ENCODE measurements around the gene VAV2.
A peak's percentile ranks its signal among the peaks of the same experiment; 100 is the strongest.

VAV2 gene

DNA sequence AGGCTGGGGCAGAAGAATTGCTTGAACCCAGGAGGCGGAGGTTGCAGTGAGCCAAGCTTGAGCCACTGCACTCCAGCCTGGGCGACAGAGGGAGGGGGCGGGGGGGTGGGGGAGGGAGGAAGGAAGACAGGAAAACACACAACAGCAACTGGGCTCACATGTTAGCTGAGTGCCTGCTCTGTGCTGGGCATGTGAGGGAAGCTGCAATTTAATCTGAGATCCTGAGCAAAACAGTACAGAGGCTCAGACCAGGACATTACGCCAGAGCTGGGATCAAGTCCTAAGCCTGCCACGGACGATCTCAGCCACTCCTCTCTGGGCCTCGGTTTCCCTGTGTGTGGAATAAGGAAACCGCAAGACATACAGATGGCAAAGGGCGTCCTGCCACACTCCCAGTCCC is 119.1 kb downstream of the VAV2 start:
- DNase-seq = no peak

DNA sequence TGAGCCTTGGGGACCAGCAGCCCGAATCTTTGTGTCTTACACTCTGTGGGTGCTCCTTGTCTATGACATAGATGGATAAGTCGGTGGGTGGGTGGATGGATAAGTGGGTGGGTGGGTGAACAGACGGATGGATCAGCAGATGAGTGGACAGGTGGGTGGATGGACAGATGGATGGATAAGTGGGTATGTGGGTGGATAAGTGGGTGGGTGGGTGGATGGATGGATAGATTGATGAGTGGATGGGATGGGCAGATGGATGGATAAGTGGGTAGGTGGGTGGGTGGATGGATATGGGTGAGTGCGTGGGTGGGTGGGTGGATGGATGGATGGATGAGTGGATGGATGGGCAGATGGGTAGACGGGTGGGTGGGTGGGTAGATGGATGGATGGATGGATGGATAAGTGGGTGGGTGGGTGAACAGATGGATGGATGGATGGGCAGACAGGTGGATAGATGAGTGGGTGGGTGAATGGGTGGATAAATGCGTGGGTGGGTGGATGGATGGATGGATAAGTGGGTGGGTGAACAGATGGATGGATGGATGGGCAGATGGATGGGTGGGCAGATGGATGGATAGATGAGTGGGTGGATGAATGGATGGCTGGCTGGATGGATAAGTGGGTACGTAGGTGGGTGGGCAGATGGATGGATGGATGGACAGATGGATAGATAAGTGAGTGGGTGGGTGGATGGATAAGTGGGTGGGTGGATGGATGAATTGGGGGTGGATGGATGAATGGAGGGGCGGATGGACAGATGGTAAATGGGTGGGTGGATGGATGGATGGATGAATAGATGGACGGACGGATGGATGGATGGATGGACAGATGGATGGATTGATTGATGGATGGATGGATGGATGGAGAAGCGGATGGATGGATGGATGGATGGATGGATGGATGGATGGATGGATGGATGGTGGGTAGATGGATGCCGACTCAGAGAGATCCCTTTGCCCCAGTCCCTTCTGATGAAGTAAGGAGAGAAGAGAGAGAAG is 121.2 kb downstream of the VAV2 start:
- DNase-seq = no peak

DNA sequence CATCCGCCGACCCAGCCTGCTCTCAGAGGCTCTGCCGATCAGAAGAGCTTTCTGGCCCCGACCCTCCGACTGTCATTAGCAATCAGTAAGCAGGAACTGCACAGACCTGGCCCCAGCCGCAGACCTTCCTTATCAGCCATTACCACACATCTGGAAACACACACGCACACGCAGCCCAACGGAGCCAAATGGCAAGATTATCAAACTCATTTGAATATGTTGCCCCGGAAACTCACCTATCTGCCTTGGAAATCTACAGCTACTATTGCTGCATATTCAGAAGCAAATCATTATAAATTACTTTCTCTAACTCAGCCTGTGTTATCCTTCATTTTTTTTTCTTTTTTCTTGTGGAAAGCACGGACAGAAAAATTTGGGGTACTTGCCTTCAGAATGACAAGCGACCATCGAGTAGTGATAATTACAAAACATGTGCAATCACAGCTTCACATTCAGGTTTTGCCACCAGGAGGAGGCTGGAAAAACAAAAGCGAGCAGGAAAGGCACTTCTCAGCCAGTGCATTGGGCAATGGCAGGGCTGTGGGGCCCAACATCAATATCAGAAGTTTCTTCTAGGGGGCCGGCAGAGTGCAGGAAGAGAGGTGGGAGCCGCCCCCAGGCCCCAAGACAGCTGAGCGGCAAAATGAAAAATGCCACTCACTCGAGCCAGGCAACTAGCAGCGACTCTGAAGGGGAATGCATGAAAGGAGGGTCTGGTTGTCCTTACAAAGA is 122.3 kb downstream of the VAV2 start:
- no peak for DNase-seq

DNA sequence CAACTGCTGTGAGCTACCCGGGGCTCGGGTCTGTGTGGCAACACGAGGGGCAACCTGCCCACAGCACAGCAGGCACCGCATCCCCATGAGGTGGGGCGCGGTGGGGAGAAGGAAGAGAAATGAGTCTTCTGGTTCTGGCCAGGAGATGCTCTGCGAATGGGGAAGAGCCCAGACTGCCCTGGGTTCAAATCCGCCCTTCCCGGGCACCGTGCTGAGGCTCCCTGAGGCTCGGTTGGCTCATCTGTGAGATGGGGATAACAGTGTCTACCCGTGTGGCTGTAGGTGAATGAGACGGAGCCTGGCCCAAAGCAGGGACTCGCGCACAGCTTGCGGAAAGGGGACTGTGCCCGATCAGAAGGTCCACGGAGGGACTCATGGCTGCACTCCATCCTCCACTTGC is 123.9 kb downstream of the VAV2 start:
- no peak for DNase-seq

DNA sequence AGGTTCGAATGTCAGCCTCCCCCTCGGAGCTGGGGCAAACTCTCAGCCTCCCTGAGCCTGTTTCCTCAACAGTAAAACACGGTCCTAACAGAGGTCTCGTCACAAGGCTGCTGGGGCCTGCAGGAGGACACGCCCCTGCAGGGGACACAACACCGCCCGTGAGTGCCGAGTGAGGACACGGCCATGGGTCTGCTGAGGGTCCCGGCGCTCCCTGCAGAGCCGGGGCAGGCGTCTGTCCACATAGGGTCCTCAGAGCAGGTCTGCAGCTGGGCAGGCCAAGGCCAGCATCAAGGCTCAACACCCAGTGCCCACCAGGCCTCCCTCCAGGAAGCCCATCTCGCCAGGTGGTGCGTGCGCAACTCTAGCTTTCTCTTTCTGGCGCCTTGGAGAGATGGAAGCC is 125.2 kb downstream of the VAV2 start:
- DNase-seq = no peak

DNA sequence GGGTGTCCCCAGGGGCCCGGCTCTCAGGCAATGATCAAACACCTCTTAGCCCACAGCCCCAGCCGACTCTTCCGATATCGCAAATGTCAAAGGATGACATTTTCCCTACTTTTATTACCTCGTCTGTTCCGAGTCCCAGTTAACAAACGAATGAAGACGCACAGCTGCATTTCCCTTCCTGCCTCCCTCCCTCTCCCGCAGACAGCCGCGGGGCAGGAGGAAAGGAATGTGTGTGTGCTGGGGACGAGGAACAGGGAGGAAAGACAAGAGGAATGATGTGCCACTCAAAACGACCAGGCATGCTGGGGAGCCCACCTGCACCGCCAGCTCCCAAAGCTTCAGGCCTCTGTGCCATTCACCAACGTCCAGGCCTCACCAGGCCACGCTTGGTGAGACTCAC is 128.1 kb downstream of the VAV2 start:
- no peak for DNase-seq

DNA sequence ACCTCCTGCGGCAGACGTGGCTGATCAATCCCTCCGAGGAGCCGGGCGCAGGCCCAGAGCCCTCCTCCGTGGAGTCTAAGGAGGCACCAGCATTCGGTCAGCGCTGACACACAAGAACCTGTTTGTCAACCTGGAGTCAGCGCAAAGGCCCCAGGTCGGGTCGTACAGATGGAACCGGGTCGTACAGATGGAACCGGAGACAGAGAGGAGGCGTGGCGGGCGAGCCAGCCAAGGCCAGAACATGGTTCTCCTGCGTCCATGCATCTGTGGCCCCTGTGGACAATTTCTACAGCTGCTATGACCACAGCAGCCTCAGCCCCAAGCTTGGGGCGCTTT is 128.9 kb downstream of the VAV2 start:
- DNase-seq = no peak

DNA sequence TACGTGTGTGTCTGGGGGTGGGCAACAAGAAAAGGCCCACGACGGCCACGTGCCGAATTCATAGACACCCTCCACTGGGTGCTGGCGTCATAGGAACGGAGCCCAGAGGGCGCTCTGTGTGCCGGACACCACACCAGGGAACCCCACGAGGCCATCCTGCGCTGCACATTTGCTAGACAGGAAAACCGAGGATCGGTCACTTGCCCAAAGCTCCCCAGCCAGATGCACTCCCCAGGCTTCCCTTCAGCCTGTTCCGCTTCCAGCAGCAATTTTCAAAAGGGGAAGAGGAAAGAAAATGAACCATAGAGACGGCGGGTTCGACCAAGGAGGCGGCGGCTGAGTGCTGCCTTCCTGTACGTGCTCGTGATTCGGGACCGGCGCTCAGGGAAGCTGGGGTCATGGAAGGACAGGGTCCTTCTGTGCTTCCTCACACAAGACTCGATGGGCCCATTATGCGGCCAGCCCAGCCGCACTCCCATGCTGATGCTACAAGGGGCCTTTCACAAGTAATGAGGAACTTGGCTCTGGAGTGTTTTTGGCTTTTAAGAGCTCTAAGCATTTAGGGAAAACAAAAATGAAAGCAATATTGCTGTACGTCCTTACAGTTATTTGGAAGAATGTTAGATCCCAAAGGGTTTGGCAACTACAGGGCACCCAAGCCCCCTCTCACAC is 129.4 kb downstream of the VAV2 start:
- peak; percentile 63 for DNase-seq

DNA sequence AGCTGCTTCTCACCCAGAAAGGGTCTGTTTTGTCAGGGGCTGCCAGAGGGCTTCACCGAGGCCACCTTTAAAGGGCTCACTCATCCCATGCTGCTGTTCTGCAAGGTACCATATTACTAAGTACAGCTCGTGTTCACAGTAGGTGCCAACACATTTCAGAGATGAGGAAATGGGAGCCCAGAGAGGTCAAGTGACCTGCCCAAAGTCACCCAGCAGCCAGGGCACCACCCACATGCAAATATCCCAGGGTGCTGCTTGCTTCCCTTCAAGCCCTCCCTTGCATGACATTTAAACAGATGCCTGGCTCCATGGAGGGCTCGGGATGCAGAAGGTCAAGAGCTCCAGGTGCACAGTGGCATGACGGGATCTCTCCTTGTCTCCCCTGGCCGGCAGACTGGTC is 130.4 kb downstream of the VAV2 start:
- DNase-seq = no peak

DNA sequence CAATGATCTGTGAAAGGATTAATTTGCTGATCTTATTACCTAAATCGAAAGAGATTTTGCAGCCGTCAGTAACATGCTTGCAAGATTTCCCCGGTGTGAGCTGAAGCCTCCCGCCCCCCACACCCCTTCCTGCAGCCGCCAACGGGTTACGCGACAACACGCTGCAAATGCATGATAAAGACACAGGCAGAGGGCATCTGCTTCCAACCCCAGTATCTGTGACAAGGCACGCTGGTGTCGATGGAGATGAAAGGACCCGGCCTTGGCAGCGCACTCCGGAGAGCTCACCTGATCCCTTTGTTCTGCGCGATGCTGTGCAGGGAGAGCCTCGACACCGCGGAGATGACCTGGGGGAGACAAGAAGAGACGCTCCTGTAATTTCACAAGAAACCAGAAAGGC is 131.0 kb downstream of the VAV2 start:
- DNase-seq = no peak

DNA sequence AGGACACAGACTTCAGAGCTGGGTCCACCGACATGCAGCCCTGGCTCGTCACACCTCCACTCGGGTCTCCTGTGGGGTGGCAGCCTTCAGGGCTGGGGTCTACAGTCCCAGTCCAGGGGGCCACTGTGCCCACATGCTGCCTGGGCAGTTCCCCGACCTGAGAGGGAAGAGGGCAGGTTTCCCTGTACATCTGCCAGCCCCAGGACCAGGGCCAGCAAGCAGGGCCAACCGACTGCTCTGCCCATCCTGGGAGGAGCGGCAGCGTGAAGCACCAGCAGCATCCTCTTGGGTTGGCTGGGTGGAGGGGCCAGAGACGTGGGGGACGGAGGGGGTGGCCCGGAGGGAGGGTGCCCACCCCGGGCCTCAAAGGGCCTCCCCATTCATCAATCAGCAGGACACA is 133.4 kb downstream of the VAV2 start:
- DNase-seq = no peak

DNA sequence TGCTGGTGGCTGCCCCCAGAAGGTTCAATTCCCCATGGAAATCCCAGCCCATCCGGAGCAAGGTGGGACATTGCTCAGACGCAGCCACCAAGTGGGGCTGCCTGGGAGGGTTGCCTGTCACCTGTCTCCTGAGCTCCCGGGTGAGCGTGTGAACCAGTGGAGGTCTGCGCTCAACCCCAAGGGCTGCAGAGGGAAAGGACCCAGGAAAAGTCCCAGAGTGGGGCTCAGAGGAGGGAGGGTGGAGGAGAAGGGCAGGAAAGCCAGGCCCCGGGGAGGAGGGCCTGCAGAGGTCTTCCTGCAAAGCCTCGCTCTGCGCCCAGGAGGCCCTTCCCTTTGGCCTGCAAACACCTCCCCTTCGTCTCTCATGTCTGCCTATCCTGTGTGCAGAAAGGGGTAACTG is 134.5 kb downstream of the VAV2 start:
- no peak for DNase-seq

DNA sequence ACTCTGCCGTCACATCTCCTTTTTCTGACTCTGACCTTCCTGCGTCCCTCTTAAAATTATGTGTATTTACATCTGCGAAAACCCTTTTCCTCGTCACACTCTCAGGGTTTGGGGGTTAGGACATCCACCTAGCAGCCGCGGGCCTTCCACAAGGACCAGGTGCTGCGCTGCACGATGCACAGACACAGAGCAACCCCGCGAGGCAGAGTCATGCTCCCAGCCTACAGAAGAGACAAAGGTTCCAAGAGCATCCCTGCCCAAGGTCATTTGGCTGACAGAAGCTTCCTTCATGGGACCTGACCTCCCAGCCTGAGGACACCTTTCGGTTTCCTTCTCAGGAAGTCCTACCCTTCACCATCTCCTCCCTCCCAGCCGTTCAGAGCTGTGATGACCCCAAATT is 135.3 kb downstream of the VAV2 start:
- no peak for DNase-seq

DNA sequence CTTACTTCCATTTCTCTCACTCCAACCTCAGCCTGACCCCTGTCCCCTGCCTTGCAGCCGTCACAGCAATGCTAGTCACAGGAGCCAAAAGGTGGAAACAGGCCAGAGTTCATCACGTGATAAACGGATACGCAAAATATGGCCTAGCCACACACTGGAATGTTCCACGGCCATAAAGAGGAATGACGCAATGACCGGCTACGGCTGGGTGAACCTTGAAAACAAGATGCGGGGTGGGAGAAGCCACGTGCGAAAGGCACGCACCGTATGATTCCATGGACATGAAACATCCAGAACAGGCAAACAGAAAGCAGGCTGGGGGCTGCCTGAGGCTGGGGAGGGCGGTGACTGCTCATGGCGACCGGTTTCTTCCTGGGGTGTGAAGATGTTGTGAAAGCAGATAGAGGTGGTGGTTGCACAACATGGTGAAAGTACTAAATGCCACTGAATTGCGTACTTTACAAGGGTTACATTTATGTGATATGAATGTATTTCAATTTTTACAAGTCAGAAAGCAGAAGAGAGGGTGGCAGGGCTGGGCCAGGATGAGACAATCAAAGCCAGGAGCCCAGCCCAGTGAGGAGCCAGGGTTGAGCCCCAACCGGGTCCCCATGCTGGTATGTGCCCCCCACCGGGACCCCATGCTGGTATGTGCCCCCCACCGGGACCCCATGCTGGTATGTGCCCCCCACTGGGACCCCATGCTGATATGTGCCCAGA is 136.2 kb downstream of the VAV2 start:
- peak; percentile 52 for DNase-seq

DNA sequence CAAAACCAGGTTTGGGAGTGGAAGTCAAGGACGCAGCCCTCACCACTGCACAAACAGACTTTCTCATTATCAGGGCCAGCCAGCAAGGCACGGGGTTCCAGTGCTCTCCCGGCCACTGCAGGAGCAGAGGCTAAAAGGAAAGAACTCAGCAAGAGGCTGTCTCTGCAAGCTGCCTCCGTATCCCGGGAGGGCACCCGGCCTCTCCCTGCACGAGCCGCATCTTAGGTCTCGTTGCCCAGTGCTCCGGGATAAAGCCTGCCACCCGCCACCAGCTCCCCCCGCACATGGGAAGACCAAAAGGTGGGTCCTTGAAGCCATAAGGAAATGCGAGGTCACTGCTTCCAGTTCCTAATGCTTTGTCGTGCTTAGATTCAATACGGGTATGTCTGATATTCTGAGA is 136.8 kb downstream of the VAV2 start:
- DNase-seq = no peak

DNA sequence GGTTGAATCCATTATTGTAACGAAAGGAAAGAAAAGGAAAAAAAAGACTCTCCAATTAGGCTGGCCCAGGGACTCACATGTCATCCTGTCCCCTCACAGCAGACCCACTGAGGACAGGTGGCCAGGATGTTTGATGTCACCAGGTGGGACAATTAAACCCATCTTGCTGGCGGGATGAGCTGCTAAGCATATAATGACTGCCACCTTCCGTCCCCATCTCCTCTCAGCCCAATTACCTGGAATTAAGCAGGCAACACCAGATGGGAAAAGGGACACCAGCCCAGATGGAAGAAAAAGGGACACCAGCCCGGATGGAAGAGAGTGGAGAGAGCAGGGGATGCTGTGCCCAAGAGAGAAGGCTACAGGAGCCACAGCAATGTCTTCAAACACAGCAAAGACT is 137.4 kb downstream of the VAV2 start:
- no peak for DNase-seq

DNA sequence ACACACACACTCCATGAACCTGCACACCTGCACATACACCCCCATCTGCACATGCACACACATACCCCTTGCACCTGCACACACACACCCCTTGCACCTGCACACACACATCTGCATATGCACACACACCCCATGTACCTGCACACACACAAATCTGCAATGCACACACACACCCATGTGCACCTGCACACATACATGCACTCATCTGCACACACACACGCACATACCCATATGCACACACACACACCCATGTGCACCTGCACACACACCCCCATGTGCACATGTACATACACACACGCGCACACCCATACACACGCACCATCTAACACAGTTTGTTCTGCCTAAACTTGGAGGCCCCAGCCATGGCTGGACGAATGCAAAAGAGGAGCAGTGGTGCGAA is 138.1 kb downstream of the VAV2 start:
- DNase-seq = no peak

DNA sequence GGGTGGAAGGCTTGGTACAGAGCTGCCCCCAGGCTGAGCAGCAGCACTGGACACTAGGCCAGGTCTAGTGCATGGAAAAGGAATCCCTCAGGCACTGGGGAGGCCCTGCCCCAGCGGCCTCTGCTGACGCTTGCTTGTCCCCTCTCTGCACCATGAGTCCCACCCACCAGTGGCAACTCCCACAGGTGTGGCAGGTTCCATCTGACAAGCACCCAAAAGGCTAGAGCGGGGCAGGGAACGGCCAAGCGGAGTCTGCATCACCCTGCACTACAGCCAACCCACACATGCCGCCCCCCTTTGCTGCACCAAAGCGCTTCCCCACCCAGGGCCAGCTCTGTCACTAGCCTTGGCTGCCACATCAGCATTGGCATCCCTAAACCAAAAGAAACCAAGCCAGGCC is 138.8 kb downstream of the VAV2 start:
- DNase-seq = no peak

DNA sequence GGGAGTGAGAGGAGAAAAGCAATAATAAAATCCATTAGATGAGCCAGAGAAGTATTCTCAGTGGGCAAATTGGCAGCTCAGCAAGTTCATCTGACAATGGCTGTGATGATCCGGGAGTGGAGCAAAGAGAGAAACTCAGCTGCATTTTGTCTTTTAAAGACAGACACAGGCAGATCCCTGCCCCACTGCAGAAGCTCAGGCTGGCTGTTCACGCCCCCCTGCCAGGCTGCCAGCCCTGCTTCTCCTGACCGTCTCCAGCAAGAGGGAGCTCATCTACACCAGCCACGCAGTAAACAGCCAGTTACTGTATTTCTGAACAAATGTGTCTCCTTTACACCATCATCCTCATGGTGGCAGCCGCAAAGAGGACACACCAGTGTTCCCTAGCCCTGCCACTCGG is 139.7 kb downstream of the VAV2 start:
- DNase-seq = no peak

DNA sequence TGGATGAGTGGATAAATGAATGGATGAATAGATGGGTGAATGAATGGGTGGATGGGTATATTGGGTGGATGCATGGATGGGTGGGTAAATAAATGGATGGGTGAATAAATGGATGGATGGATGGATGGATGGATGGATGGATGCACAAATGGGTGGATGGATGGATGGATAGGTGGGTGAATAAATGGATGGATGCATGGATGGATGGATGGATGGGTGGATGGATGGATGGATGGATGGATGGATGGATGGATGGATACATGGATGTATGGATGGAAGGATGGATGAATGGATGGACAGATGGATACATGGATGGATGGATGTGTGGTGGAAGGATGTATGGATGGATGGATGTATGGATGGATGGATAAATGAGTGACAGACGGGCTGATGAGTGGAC is 140.4 kb downstream of the VAV2 start:
- DNase-seq = no peak

DNA sequence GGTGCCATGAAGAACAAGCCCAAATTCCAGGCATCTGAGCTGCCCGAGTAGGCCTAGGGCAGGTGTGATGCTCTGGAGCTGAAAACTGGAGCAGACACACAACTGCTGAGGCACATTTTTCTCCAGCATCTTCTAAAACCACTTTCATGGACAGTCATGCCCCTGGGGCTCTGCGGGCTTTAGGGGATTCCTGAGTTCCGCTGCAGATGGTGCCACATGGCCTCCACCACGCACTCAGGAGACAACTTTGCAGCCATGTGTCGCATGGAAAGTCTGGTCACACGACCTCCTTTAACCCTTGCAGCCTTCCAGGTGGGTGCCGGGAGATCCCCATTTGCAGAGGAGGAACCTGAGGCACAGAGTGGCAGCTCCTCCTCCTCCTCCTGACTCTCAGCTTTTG is 141.2 kb downstream of the VAV2 start:
- DNase-seq = no peak

DNA sequence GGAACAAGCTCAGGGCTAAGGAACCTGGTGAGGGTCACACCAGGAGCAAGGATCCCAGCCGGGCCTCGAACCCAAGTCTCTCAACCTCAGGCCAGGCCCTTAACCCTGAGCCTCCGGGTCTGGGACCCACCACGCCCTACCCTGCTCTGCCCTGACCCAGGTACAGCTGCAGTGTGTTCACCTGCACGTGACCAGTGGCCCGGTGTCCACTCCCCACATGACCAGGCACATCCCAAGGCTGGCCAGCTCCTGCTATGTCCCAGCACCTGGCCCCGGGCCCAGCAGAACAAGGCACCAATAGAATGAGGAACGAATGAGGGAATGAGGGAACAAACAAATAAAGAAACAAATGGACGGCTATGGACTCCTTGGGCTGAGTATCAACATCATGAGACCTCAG is 142.0 kb downstream of the VAV2 start:
- no peak for DNase-seq

DNA sequence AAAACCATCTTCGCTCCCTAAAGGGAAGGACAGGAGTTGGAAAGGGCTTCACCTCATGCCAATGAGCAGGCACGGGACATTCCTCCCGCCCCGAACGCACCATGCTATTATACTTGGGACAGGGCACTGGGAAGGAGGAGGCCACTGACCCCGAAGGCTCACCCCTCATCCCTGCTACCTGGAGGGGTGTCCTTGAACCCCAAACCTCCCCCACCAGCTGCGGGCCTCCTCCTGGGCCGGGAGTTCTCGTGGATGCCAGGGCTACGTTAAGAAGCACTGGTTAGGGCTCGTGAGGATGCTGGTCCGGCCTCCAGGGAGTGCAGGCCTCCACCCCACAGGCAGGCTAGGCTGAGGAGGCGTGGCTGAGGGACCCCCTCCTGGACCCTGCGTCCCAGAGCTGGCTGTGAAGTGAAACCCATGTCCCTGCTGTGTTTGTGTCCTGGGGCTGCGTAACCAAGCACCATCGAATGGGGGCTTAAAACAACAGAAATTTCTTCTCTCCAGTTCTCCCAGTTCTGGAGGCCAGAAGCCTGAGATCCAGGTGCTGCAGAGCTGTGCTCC is 142.9 kb downstream of the VAV2 start:
- DNase-seq = no peak
